ENCODE results near the gene LINC01488.

LINC01488 gene

GRCh38 chr11:69495441-69496201, 14.2 kb downstream of the LINC01488 start:
- FAIRE-seq, result no peak

- FAIRE-seq, result no peak
These were observed 14.7 kb downstream of the LINC01488 start for GRCh38 chr11:69496202-69496557.

GRCh38 chr11:69496631-69497220, 15.3 kb downstream of the LINC01488 start:
- FAIRE-seq, result no peak

DNA sequence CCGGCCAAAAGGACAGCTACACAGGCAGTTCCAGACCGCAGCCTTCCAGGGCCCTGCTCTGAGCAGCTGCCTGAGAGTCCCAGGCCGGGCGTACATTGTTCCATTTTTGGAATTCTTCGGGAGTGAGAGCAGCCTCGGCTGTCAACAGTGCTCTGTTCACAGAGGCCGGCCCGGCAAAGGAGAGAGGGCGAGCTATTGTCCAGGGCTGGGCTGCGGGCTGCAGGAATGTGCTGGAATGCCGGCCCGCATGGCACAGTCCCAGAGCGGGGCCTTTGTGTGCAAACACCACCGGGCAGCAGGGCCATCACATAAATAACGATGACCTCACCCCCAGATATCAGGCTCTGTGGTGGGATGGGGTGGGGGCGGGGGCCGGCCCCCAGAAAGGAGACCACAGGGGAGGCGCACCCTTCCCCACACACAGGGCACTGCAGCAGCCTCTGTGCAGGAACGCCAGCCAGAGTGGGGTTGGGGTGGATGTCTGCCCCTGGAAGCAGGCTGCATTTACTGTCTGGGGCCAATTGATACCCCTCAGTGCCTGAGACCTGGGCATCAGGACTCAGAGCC, 15.8 kb downstream of the LINC01488 start:
- FAIRE-seq, result no peak

DNA sequence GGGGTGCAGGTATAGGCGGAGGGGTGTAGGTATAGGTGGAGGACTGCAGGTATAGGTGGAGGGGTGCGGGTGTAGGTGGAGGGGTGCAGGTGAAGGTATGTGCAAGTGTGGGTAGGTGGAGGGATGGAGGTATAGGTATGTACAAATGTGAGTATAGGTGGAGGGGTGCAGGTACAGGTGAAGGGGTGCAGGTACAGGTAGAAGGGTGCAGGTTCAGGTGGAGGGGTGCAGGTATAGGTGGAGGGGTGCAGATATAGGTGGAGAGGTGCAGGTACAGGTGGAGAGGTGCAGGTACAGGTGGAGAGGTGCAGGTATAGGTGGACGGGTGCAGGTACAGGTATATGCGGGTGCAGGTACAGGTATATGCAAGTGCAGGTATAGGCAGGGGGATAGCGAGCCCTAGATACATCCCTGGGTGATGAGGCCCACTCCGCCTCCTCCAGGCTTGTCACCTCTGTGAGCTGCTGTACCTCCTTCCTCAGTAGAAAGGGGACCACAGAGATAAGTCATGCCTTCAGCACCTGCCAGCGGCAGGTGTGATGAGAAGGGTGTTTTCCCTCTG, 17.2 kb downstream of the LINC01488 start:
- no peak for FAIRE-seq

- no peak for FAIRE-seq
These were observed 17.9 kb downstream of the LINC01488 start for GRCh38 chr11:69499186-69499917.

- no peak for FAIRE-seq
These were observed 18.4 kb downstream of the LINC01488 start for GRCh38 chr11:69499918-69500284.

GRCh38 chr11:69500285-69501120, 19.0 kb downstream of the LINC01488 start:
- no peak for FAIRE-seq

GRCh38 chr11:69501121-69501489, 19.6 kb downstream of the LINC01488 start:
- no peak for FAIRE-seq

DNA sequence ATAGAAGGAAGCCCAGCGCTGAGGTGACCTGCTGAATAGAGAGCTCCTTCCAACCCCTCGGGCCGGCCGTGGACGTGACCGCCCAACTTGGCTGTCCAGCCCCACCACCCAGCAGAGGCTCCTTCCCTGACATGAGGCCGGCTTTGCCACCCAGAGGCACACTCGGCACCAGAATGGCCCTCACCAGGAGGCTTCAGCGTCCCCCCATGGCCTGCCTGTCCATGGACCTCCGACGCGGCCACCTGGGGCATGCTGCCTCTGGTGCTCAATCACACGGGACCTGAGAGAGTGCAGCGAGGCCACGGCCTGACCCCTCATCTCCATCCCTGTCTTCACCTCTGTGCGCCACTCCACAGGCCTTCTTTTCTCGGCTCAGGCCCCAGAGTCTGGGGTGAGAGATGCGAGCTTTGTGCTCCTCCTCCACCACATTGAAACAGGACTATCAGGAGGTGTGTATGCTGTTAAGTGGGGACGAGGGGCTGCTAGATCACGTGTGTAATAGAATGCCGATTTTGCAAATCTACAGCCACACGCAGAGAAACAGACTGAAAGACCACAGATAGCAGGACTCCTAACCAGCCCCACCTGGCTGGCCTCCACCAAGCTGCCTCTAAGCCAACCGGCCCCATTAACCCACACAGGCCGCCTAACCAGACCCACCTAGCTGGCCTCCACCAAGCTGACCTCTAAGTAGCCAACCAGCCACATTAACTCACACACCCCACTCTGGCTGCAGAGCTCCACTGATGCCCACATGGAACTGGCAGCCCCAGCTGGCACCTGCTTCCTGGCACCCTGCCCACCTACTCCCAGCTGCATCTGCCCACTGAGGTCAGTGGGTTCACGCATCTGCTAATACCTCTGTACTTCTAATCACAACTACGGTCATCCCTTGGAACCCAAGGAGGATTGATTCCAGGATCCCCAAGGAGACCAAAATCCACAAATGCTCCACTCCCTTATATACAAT, 20.7 kb downstream of the LINC01488 start:
- no peak for FAIRE-seq

DNA sequence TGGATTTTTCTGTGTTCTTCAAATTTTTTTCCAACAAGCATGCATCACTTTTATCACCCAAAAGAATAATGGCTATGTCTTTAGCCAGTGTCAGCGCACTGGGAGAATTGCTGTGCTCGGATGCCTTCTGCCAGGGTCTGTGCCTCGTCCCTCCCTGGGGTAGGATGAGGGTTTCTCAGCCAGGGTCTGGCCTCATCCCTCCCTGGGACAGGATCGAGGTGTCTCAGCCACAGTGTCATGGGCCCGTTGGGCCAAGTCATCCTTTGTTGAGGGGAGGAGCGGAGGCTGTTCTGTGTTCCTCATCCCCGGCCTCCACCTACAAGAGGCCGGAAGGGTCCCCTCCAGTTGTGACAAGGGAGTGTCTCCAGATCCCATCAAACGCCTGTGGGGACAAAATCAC, 22.7 kb downstream of the LINC01488 start:
- no peak for FAIRE-seq

- FAIRE-seq, result no peak
These were observed 23.3 kb downstream of the LINC01488 start for GRCh38 chr11:69504576-69505335.

DNA sequence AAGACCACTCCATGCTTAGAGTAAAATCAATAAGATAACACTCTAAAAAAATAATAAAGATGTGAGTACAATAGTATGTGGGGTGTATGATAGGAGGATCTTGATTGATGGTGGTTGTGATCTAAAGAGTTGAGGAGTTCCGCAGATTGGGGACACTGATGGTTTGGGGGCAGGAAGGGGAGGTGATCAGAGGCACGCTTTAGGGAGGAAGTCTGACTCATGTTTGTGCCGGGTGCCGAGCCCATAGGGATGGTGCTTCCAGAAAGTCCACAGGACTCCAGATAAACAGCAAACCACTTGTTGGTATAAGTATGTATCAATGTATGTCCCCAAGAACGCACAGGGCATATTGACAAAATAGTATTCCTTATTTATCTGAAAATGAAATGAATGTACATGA, 27.5 kb downstream of the LINC01488 start:
- FAIRE-seq, result no peak

GRCh38 chr11:69509381-69509780, 27.9 kb downstream of the LINC01488 start:
- FAIRE-seq, result no peak

- FAIRE-seq, result no peak
These were observed 28.5 kb downstream of the LINC01488 start for GRCh38 chr11:69509846-69510390.

- no peak for FAIRE-seq
These were observed 29.3 kb downstream of the LINC01488 start for GRCh38 chr11:69510471-69511357.

DNA sequence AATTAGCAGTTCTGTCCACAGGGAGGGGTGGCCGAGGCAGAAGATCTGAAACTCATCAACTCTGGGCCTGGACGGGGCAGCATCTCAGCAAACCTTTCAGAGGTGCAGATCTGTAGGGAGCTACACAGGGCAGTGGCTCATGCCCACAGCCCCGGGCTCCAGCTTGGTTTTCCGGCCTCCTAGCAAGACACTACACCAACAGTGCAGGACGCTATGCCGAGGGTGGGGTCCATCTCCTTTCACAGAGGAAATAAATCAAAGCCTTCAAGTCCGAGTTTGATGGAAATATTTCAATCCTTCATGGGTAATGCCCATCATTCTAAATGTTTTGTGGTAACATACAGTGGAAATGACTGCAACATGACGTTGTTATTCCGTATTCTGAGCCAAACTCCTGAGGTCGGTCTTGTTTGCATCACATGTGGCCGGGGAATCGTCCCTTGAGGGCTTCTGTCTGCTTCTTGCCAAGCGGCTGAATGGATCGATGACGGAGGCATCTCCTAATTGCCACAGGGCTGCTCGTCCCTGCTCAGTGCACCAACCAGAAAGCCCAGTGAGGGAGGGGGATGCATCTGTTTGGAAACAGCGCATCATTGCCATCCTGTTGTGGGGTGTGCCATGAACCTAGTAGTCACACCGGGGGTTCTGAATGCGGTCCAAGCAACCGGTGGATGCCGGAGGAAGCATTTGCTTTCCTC, 30.0 kb downstream of the LINC01488 start:
- FAIRE-seq, result no peak

DNA sequence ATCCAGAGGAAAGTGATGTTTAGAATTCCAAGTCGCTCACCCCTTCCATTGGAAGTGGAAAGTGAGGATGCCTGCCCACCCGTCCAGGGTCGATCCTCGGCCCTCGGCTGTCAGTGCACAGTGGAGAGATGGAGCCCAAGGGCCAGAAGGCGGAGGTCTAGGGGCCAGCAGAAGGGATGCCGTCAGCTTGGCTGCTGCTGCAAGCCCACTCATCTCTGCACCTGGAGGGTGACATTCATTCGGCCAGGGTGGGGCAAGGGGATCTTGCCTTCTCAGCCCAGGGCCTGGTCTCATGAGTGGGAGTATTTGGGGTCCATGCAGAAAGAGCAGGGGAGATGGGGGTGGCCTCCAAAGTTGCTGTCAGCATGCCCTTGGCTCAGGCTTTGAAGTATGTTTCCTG, 30.7 kb downstream of the LINC01488 start:
- FAIRE-seq, result no peak

DNA sequence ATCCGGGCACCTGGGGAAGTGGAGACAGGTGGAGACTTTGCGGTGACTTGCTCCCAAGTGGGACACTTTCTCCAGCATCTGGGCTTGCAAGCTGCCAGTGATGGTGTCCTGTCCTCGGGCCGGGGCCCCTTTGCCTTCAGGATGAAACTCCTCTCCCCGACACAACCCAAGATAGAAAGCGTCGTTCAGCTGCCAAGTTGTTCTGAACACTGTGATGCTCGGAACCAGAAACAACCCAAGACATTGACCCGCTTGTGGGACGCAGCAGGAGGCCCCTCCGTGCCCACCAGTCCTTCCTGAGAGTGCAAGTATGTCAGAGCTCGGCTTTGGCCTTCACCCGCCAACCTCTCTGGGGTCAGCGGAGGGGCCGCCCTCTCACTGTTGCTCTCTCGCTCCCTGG, 31.3 kb downstream of the LINC01488 start:
- FAIRE-seq, result no peak
